Measurements from ENCODE around the gene PHYH.
"Not testable (repeated sequence)": the region's sequence is repeated elsewhere in the genome, so short reads cannot be mapped to it uniquely, and the experiment has no call there.

PHYH gene

DNA sequence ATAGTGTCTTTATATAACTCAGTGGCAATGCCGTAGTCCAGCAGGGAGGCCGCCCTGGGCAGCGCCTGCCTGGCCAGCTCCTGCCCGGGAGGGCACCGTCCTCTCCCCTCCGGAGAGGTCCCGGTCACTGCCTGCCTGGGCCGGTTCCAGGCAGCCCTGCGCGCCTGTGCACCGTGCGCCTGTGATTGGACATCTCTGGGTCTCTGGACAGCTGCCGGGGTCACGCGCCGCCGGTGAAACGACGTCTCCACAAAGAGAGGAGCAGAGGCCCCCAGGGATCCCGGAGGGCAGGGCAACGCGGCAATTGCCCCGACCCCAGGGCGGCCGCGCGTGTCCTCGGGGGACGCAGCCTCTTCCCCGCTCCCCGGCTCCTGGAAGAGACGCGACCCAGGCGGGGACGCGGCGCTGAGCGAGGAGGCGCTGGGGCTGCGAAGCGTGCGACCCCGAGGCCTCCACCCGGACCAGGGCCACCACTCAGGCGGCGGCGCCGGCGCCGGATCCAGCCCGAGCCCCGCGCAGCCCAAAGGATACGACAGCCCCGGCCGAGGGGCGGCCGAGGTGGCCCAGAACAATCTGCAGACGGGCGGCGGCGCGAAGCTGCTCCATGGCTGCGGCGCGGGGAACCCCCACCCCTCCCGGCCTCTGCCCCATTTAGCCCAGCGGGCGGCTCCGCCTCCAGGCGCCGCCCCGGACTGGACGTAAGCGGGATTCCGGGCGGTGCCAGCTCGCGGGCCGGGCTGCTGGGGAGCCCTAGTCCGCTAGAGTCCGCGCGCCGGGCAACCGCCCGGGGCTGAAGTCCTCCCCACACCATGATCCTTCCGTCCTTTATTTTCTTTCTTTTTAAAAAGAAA is at the start of gene PHYH:
TSS of gene PHYH (minus strand) at position 628 of the 851 bp plus-strand sequence. CDS start at position 606, 22 bp downstream.
- peak; percentile 77 for DNase-seq (ENCODE audit: low read depth)

DNA sequence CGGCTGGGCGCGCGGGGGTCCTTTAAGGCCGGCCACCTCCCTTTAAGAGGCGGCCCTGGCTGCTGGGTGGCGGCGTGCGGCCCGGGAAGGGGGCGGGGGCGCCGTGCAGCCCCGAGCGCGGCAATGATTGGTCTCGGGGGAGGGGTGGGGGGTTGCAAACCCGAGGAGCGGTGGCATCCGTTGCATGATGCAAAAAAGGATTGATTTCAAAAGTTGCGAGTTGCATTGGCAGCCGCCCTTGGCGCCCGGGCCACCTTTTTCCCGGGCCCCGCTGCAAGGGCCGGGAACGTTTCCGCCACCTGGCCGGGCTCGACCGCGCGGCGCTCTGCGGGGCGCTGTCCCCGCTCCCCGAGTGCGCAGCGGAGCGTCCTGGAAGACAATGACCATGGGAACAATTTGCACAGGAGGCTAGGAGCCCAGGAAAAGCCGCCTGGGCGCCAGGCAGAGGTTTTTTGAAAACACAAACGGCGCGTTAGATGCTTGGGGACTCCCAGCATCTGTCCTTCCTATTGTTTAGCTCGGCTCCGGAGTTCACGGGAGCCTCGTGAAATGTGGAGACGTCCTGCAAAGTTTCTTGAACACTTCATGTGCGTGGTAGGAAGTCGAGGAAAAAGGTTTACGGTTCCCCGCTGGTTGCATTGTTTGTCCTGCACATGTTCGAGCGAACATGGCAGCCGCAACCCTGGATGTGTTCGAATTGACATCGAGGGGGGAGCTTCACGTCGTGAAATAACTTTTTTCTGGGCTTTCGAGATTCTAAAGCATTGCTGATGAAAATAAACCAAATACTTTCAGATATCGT is 48.6 kb upstream of the PHYH start, which contains the start of gene SEPHS1:
TSS of gene SEPHS1 (minus strand) at position 78 of the 802 bp plus-strand sequence. CDS start 3,343 bp downstream, outside the sequence.
- DNase-seq (ENCODE audit: low read depth) = peak; percentile 80

DNA sequence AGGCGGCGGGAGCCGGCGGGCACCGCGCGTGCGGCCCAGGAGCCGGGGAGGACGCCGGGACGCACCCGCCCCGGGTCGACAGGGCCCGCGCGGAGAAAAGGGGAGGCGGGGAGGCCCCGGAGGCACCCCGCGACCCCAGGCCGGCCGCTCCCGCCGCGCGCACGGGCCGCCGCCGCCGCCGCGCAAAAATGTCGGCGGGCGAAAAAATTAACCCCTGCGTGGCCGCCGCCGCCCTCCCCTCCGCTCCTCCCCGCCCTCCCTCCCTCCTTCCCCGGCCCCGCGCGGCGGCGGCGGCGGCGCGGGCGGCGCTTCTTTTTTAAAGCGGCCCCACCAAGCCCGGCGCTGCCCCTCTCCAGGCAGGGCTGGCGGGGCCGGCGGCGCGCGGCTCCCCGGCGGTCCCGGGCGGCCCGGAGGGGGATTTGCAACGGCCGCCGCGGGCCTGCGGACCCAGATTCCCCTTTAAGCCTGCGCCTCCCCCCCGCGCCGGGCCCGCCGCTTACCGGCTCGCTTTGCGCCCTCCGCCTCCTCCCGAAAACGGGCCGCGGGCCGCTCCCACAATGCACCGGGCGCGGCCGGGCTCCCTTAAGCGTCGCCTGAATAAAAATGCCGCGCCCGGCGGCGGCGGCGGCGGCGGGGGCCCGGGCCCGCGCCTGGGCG is 47.8 kb upstream of the PHYH start:
- DNase-seq (ENCODE audit: low read depth) = peak; percentile 64

DNA sequence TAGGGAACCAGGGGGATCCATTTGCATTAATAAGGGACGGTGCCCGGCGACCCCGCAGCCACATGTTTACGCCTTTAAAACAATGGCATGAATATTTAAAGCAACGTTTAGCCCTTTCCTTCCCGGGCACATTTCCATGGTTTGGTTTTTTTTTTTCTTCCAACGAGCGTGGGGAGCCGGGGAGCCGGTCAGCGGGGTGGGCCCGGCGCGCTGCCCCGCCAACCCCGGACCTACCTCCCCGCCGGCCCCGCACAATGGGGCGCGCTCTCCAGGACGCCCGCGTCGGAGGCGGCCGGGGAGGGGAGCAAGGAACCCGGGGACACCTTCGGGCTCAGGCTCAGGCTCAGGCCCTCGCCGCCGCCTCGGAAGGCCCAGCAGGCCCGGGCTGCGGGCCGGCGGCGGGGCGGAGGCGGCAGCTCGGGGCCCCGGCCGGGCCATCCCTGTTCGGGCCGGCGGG is 47.2 kb upstream of the PHYH start:
- DNase-seq (ENCODE audit: low read depth) = no peak

DNA sequence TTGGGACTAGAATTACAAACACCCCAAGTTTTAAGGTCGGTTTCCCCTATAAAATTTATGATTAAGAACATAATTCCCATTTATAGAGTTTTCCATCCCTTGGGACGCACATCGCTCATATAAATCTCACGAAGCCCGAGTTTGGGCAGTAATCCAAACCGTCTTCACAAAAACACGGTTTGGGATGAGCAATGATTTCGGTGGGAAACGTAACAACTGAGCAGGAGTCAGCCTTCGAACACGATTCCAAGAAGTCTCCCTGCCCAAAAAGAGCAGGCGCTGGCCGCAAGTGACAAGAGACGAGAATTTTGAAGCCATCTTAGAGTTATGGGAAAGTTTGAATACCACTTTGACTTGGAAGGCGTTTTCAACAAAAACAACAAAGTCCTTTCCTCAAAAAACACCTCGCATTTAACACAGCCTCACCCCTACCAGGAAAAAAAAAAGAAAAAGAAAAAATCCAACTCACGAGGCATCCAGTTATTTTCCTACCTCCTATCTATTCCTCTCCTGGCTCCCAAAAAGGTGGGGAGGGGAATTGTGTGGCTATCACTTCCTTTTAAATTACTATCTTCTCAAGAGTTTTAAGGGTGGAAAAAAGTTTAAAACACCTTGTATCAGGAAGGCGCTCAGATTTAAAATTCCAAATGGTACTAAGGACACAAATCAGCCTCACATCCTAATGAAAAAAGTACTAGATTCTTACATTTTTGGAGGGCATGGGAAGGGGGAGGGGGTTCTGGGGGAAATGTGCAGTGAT is 46.6 kb upstream of the PHYH start:
- no peak for DNase-seq (ENCODE audit: low read depth)

DNA sequence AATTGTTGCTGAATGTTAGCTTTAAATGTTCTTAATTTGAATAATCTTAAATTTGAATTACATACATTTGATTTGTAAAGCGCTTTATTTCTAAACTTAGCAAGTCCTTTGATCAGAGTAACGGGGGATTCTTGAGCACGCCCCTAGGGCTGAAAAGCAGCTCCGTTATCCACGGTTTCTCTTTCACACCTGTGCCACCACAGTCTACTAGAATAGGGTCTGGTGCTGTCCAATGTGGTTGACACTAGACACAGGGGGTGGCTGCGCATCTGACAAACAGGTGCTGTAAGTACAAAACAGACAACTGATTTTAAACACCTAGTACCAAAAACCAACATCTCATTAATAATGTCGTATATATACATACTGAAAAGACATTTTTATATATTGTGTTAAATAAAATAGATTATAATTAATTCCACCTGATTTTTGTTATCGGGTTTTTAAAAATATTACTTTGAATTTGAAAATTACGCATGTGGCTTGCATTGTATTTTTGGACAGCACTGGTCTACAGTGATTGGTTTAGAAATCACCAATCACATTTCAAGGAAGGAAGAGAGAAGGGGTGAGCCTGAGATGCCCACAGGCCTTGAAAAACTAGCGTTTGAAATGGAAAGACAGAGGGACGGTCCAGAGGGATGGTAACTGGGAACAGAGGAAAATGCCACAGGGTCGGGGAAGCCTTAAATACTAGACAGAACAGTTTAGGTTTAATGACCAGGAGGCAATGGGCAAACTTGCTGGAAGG is 40.9 kb upstream of the PHYH start:
- DNase-seq (ENCODE audit: low read depth) = no peak

DNA sequence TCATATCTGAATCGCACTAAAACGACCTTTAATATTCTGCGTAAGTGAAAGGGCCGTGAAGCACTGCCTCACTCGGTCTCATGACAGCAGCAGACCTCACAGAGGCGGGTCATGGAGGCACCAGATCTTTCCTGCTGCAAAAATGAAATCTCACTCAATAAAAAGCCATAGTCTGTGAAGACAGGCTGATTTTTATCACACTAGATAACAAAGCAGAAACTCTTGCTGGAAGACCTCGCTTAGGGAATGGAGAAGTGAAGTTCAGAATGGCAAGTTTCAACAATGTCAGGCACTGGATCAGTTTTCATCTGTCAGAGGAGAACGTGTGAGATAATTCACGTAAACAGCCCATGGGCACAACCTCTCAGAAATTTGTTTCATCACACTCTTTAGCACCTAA is 40.2 kb upstream of the PHYH start:
- DNase-seq (ENCODE audit: low read depth) = no peak

DNA sequence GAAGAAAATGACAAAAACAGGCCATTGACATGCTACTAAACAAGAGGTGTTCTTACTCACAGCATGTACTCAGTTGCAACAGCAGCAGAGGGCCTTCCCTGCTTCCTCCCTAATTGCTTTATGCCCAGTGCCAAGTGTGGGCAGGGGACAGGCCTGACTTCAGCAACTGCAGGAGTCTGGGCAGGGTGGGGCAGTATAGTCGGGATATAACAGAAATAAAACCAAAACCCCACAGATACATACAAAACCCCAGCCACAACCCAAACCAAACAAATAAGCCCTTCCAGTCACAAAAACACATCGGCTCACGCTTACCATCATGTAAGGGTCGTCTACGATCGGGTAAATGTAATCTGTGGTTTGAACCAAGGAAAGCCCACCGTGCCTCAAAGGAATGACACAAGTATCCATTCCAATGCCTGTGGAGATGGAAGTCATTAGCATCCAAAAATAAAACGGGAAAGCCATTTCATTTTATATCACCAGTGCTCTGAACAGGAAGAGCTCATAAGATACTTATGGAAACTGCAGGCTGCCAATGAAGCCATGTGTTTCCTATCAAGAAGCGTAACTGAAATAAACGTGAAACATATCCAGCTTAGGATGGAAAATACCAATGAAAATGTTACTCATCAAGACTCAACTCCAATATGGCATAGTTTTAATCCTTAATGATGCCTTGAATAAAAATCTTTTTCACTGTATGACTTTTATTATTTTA is 38.7 kb upstream of the PHYH start:
- no peak for DNase-seq (ENCODE audit: low read depth)

DNA sequence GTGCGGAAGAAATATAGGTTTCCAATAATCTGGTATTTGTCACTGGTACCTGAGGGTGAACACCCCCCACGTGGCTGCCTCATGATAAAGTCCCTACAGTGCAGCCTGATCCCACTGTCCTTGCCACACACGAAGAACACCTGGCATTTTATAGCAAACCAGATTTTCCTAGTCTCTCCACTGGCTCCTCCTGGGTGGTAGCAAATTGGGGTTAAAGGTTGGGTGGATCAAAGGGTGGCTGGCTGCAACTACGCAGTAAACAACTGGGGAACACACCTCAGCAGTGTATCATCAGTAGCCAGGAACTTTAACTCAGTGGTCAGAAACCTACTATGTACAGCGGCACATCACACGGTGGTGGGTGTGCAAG is 37.9 kb upstream of the PHYH start:
- DNase-seq (ENCODE audit: low read depth) = no peak

DNA sequence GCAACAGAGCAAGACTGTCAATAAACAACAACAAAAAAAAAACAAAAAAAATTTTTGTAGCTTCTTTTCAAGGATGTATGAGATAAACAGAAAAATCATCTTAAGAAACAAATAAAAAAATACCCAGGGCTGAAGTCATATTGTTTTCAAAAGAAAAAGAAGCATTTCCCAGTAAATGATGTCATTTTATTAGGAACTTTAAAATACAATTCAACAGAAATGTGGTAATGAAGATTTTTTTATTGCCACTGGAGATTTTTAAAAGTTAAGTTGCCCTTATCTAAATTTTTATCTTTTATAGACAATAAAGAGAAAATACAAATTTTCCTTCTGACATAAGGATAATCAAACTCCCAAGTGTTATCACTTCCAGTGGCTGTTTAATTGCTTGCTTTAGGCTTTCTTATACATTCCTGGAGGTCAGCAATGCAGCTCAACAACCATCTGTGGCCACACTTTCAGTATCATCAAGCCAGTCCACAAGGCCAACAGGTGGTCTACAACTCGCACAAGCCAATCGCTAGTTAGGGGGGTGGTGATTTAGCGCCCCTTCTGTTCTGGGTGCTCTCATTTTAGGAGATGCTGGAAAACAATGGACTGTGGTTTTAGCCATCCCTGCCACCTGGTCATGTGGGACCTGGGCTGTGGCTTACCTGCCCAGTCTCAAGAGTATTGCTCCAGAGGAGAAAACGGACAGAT is 37.4 kb upstream of the PHYH start:
- DNase-seq (ENCODE audit: low read depth) = no peak

DNA sequence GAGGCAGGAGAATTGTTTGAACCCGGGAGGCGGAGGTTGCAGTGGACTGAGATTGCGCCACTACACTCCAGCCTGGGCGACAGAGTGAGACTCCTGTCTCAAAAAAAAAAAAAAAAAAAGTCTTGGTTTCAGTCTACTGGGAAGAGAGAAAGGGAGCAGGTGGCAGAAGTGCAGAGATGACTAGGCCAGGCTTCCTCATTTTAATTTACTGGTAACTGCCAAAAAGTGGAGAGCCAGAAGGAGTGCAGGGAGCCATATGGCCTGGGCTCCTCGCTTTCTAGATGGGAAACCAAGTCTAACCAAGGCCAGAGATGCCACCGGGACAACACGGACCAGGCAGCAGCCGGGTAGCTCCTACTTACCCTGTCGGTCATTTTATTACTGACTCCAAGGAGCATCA is 36.0 kb upstream of the PHYH start:
- no peak for DNase-seq (ENCODE audit: low read depth)

DNA sequence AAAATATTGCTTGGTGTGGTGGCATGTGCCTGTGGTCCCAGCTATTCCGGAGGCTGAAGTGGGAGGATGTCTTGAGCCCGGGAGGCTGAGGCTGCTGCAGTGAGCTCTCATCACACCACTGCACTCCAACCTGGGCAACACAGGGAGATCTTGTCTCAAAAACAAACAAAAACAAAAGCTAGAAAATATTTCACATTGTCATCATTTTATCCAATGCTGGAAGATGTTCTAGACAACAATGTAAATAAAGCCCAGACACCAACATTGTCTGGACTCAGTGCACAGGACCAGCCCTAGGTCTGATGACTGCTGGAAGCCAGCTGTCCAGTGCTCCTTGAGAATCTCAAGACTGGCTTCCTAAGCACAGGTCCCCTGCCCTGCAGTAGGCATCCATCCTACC is 34.7 kb upstream of the PHYH start:
- DNase-seq (ENCODE audit: low read depth) = no peak

DNA sequence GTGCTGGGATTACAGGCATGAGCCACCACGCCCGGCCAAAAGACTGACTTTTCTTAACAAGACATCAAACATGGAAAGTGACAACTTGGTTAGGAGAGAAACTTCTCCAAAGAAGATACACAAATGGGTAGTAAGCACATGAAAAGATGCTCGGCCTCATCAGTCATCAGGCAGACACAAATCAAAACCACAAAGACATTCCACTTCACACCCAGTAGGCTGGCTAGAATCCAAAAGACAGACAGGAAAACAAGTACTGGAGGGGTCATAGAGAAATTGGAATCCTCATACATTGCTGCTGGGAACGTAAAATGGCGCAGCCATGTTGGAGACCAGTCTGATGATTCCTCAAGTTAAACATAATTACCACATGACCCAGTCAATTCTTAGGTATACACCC is 31.8 kb upstream of the PHYH start:
- DNase-seq (ENCODE audit: low read depth) = no peak

DNA sequence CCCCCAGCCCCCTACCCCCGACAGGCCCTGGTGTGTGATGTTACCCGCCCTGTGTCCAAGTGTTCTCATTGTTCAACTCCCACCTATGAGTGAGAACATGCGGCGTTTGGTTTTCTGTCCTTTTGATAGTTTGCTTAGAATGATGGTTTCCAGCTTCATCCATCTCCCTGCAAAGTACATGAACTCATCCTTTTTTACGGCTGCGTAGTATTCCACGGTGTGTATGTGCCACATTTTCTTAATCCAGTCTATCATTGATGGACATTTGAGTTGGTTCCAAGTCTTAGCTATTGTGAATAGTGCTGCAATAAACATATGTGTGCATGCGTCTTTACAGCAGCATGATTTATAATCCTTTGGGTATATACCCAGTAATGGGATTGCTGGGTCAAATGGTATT is 31.1 kb upstream of the PHYH start:
- DNase-seq (ENCODE audit: low read depth) = not testable (repeated sequence)

DNA sequence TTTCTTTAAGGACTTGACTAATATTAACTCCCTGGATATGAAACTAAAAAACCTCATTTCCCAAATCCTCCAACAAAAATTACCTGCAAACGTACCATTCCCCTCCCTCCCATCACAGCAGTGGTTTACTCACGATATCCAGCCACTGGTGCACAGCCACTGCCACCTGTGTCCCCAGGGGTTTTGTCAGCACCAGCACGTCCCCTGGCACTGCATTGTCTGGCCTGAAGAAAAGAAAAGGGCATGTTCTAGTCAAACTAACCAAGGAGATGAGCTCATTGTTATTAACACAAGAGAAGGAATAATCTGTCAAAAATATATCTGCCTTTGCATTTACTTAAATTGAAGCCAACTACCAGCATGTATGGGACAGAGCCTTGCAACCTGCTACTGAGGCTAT is 29.7 kb upstream of the PHYH start:
- DNase-seq (ENCODE audit: low read depth) = no peak

DNA sequence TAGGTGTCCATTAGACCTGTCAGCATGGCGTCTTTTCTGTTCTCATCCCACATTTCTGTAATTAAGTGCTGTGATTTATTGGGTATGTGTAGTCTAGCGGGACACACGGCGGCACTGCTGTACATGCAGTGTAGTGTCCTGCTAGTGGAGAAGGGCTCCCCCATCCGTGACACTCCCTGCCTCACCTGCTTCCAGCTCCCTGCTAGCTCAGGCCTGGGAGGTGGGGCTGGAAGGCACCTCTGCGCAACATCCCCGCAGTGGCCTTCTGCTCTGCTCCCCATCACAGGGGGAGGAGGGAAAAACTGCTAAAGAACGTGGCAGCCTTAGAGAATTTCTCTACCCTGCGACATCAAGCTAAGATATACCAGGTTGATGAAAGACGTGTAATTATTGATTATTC is 28.7 kb upstream of the PHYH start:
- no peak for DNase-seq (ENCODE audit: low read depth)

DNA sequence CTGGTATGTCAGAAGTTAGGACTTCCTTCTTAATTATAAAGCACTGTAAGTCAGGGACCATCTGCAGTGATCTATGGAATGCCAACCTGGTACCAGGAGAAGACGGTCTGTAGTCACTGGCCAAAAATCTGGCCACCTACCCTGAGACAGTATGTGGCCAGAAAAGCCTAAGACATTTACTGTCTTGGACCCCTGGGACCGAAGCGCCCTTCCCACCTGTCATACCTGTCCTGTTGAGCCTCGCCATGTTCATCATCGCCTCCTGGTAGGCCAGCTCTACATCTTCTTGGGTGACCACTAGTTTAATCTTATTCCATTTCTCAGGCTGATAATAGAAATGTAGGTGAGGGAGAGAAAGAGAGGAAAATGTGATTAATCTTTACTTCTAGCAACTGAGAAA is 28.3 kb upstream of the PHYH start:
- no peak for DNase-seq (ENCODE audit: low read depth)

DNA sequence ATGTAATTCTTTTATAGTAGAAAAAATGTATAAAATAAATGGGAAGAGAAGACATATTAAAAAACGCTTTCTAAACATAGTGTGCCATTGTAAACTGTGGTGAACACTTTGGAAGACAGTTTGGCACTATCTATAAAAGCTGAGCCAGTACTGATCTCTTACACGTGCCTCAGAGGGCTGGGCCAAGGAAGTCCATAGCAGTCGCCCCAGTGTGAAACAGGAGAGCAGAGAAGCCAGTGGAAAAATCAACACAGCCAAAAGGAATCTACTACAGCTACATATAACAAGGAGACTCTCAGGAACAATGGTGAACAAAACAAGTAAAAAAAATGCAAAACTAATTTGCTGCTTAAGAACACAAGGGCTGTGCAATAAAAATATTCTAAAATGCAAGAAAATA is 27.7 kb upstream of the PHYH start:
- no peak for DNase-seq (ENCODE audit: low read depth)

DNA sequence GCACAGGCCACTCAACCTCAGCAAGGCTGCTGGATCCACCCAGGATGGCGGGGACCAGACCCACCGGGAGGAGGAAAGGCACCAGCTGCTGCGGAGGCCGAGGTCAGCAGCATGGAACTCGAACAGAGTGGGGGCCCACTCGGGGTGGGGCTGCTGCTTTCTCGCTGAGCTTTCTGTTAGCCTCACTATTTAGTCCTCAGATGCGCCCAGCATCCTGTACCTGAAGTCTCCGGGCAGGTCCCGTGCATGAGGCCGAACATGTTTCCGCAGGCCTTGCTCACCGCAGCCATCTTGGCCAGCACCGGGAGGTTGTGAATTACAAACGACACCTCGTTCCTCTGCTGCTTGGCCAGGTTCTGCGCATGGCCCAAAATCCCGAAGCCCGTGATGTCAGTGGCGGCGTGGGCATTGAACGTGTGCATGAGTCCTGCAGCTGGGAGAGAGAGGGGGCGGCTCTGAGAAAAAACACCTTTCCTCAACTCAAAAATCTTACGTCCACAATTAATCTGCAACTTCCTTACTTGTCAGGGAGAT is 22.8 kb upstream of the PHYH start:
- DNase-seq (ENCODE audit: low read depth) = no peak

DNA sequence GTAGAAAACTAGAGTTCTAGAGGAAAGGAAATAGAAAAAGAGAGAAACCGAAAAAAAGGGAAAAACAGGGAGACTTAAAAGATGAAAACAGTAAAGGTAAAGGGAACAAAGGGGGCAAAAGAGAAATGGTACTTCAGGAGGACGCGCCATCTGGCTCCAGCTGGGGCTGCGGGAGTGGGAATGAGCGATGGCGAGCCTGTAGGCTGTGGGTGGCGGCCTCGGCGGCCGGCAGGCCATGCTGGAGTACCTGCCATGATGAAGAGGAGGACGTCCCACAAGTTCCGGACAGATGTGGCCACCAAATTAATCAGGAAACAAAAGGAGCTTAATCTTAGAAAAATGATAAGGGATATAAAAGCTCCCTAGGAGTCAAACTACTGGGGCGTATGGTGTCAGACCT is 21.7 kb upstream of the PHYH start:
- DNase-seq (ENCODE audit: low read depth) = no peak

All from T-helper 22 cell (primary cell).